Lower lobe of right lung (tissue), 2 donors: ENCODE data around the gene CD19. TPM values are rescaled to one million over a fixed set of nuclear protein-coding genes. Genes with fewer than 3 reads are reported as not detected.

Experiments
- ATAC-seq, 2 donors: fragments of 200-7000 bp; cut with Tn5 transposase; one replicate each; pipeline ENCODE4 v1.9.1; 2020 to 2022; ENCODE audit warnings: mild to moderate bottlenecking in 2 of 2, moderate library complexity in 2 of 2
- DNase-seq: peaks from one replicate; pipeline ENCODE4 v3.0.0-alpha.2; 2020
- H3K27ac ChIP-seq: fragments of 200-600 bp; one replicate; pipeline ENCODE4 v1.8.0; 2022
- H3K27me3 ChIP-seq: fragments of 200-600 bp; one replicate; pipeline ENCODE4 v1.8.0; 2022; ENCODE audit warnings: low read depth
- H3K36me3 ChIP-seq: fragments of 200-600 bp; one replicate; pipeline ENCODE4 v1.8.0; 2022; ENCODE audit warnings: mild to moderate bottlenecking
- H3K4me1 ChIP-seq: fragments of 200-600 bp; one replicate; pipeline ENCODE4 v1.8.0; 2022
- H3K4me3 ChIP-seq: fragments of 200-600 bp; one replicate; pipeline ENCODE4 v1.8.0; 2022; ENCODE audit warnings: mild to moderate bottlenecking
- H3K9me3 ChIP-seq: fragments of 200-600 bp; one replicate; pipeline ENCODE4 v1.8.0; 2022
- intact Hi-C: fragments of 100-400 bp; cut with DNase I; formaldehyde crosslinking; loops from one replicate; pipeline ENCODE4 v1.11.0; 2022
- total RNA-seq: library from RNA; stranded (reverse); fragmentation: NEBNext Ultra II Directional; extraction: Animal tissue kit (Norgen Biotek cat#: 25700); gene quantifications from one replicate; pipeline ENCODE4 v1.2.1, GENCODE V29; 2021
- TF ChIP-seq, protein P1 (sequence below): fragments of 200-600 bp; IDR thresholded peaks from one replicate; pipeline ENCODE4 v1.8.0; 2022; ENCODE audit warnings: antibody characterized with exemption, mild to moderate bottlenecking
- donor health status: DM: no; HTN: yes; CAD: no; lungs with severe emphysema.

CD19 gene
- total RNA-seq, 1 donor from 2014 or later: 0.21 TPM

DNA sequence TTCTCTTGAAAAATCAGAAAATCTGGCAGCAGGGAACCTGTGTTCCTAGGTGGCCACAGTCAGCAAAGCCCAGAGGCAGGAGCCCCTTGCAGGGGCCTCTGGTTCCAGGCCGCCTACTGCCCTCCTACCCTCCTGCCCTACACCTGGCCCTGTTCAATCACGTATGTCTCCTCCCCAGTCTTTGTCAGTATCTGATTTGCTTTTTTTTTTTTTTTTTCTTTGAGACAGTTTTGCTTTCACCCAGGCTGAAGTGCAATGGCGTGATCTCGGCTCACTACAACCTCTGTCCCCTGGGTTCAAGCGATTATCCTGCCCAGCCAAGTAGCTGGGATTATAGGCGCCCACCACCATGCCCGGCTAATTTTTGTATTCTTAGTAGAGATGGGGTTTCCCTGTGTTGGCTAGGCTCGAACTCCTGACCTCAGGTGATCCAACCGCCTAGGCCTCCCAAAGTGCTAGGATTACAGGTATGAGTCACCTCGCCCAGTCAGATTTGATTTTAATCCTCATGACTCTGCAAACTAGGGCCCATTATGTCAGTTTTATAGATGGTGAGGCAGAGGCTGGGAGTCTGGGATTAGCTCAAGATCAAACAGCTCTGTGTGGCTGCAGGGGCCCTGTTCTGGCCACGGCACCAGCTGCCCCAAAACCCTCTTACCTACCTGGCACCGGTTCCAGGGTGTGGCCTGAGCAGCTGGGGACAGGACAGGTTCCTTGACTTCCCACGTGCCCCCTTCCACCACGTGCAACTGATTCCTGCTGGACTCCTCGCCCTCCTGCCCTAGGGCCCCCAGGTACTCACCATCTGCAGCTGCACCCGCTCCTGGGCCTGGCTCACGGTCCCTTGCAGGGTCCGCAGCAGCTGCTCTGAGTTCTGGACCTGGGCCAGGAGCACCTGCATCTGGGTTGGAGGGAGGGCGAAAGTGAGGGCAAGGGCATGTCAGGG is 21.4 kb upstream of the CD19 start:
- no peak overlapping the region for H3K4me3 ChIP-seq
- no peak overlapping the region for H3K27ac ChIP-seq
- DNase-seq: no peak
- no peaks in the 10 kb centered on the region for H3K9me3 ChIP-seq
- H3K4me1 ChIP-seq: no peaks in the 10 kb centered on the region
- intact Hi-C loops: no loop called here
- H3K36me3 ChIP-seq: peaks cover 84% of the 10 kb centered on the region
- TF ChIP-seq, protein P1, sequence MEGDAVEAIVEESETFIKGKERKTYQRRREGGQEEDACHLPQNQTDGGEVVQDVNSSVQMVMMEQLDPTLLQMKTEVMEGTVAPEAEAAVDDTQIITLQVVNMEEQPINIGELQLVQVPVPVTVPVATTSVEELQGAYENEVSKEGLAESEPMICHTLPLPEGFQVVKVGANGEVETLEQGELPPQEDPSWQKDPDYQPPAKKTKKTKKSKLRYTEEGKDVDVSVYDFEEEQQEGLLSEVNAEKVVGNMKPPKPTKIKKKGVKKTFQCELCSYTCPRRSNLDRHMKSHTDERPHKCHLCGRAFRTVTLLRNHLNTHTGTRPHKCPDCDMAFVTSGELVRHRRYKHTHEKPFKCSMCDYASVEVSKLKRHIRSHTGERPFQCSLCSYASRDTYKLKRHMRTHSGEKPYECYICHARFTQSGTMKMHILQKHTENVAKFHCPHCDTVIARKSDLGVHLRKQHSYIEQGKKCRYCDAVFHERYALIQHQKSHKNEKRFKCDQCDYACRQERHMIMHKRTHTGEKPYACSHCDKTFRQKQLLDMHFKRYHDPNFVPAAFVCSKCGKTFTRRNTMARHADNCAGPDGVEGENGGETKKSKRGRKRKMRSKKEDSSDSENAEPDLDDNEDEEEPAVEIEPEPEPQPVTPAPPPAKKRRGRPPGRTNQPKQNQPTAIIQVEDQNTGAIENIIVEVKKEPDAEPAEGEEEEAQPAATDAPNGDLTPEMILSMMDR: no peak
- no peaks in the 10 kb centered on the region for H3K27me3 ChIP-seq
- peak in 1 of 2 donors; percentile 18 for ATAC-seq

DNA sequence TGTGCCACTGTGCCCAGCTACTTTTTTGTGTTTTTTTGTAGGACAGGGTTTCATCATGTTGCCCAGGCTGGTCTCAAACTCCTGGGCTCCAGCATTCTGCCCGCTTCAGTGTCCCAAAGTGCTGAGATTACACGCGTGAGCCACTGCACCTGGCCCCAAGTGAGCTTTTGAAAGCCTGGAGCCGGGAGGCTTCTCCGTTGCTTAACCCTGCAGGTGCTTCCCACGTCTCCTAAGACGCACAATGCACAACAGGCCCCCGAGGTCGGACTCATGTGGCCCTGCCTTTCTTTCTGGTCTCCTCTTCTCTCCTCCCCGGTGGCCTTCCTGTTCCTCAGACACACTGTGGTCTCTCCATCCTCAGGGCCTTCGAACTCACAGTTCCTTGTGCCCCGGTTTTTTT is 19.2 kb upstream of the CD19 start:
- no peaks in the 10 kb centered on the region for H3K9me3 ChIP-seq
- ATAC-seq (no peak), DNase-seq (no peak)
- no peaks in the 10 kb centered on the region for H3K4me1 ChIP-seq
- H3K27ac ChIP-seq: no peak overlapping the region
- H3K4me3 ChIP-seq: no peak overlapping the region
- no peaks in the 10 kb centered on the region for H3K27me3 ChIP-seq
- intact Hi-C loops: no loop called here
- peaks cover 84% of the 10 kb centered on the region for H3K36me3 ChIP-seq
- TF ChIP-seq, protein P1: no peak

DNA sequence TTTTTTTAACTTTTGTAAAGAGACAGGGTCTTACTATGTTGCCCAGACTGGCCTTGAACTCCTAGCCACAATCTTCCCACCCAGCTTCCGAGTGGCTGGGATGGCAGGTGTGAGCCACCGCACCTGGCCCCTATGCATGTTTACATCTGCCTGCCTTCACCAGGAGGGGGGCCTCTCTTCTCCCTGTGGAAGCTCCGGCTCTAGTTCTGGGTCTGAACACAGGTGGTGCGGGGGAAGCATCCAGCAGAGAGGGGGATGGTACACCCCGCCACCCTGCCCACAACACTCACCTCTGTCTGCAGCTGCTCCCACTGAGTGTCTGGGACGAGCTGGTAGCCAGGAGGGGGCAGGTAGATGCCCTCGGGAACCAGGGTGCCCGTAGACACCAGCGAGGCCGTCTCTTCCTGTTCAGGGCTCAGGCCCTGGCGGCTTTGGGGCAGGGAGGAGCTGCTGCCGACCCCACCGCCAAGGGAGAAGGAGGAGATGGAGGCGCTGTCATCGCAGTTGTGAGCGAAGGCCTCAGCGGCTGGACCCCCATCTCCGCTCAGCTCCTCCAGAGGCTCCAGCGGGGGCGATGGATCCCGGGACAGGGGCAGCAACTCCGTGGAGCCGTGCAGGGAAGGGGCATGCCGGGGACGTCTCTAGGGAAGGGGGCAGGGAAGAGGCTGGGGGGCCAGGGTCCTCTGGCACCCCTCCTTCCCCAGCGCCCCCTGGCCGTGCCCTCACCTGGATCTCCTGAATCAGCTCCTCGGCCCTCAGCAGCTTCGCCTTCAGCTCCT is 17.6 kb upstream of the CD19 start:
- H3K27me3 ChIP-seq: no peaks in the 10 kb centered on the region
- peaks cover 84% of the 10 kb centered on the region for H3K36me3 ChIP-seq
- TF ChIP-seq, protein P1: no peak
- DNase-seq (no peak), ATAC-seq (peak in 1 of 2 donors; percentile 17)
- intact Hi-C loops: no loop called here
- H3K4me3 ChIP-seq: no peak overlapping the region
- H3K9me3 ChIP-seq: no peaks in the 10 kb centered on the region
- no peak overlapping the region for H3K27ac ChIP-seq
- no peaks in the 10 kb centered on the region for H3K4me1 ChIP-seq

DNA sequence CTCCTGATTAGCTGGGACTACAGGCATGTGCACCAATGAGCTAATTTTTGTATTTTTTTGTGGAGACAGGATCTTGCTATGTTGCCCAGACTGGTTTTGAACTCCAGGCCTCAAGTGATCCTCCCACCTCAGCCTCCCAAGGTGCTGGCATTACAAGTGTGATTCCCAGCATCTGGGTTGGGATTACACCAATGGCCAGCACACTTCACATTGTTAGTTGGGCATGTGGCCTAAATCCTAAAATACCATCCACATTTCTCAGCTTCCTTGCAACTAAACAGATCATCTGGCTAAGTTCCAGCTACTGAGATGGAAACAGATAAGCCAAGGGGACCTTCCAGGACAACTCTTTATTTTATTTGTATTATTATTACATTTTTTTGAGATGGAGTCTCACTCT is 16.6 kb upstream of the CD19 start:
- Histone ChIP-seq H3K27me3 (no peaks in the 10 kb centered on the region), H3K9me3 (no peaks in the 10 kb centered on the region), H3K36me3 (peaks cover 86% of the 10 kb centered on the region), H3K4me3 (no peak overlapping the region), H3K27ac (no peak overlapping the region), H3K4me1 (no peaks in the 10 kb centered on the region)
- intact Hi-C loops: no loop called here
- no peak for ATAC-seq
- TF ChIP-seq, protein P1: no peak
- no peak for DNase-seq

DNA sequence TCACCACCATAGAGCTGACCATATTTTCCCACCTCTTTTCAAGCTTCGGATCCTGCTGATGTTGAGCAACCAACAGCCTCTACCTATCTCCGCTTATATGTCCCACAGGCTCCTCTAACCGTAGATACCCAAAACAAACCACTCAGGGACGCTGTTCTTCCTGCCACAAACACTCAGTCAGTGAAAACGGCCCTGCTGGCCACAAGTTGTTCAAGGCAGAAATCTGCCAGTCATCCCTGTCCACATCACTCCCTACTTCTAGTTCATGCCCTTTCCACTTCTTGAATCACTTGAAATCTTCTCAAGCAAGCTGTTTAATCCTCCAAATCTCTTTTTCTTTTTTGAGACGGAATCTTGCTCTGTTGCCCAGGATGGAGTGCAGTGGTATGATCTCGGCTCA is 14.7 kb upstream of the CD19 start:
- TF ChIP-seq, protein P1: no peak
- Histone ChIP-seq H3K36me3 (peaks cover 74% of the 10 kb centered on the region), H3K27me3 (no peaks in the 10 kb centered on the region), H3K4me3 (no peak overlapping the region), H3K9me3 (no peaks in the 10 kb centered on the region), H3K4me1 (no peaks in the 10 kb centered on the region), H3K27ac (no peak overlapping the region)
- no peak for DNase-seq
- ATAC-seq: no peak
- intact Hi-C loops: no loop called here
